HuH-7 (cell line): ENCODE data around the gene SRPK2.
"Not testable (repeated sequence)": the region's sequence is repeated elsewhere in the genome, so short reads cannot be mapped to it uniquely, and the experiment has no call there.

Source experiments
- DNase-seq: peaks from one replicate; pipeline ENCODE4 v3.0.0; 2011; ENCODE audit warnings: low spot score

Gene SRPK2

GRCh38 chr7:105222953-105223352 lies 165.8 kb downstream of the SRPK2 start:
- DNase-seq, result no peak

DNA sequence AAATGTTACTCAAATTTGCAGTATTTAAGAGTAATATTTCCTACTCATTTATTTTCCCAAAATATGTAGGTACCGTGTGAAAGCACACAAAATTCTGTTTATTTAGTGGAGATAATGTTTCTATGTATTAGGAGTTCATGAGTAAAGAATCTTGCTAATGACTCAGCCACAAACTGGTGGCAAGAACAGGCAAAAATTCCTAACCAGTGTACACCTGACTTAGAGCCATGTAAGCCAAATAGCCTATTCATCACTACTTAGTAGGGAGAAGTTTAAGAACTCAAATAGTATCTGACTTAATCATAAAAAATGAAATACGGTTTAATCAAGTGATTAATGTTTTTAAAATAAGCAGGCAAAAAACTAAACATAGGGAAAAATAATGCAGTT lies 169.0 kb downstream of the SRPK2 start:
- DNase-seq, result no peak

DNA sequence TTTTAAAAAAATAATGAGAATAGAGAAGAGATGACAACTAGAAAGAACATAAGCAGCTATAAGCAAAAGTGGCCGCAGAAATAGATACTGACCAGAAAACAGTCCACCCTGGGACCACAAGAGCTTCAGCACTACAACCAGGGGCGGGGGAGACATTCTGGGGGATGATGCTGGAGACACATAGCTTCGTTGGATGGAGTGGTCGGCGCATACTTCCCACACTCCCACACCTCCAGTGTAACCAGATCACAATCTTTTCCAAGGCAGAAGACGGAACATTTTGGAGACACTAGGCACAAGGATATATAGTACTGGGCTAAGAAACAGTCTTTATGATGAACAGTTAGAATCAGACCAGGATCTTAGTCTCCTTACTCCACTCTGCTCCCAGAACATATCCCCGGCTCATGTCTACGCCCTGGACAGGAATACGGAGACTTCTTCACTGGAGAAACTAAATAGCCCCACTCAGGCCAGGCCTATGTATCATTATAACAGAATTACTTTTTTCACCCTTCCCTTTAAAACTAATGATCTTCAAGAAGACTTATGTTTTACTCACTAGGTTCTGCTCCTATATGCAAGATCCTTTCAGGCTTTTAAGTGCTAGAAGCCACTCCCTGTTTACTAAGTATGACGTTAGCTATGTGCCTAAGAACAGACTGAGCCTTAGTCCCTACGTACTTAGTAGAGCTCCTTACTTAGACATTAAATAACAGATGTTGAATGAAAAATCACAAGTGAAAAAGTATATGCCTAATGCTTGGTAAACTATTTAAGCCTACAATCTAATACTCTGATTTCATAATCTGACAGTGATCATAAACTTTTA lies 169.6 kb downstream of the SRPK2 start:
- DNase-seq, result no peak

GRCh38 chr7:105218215-105218614 lies 170.5 kb downstream of the SRPK2 start:
- DNase-seq, result no peak

- DNase-seq, result no peak
Observed at GRCh38 chr7:105216786-105217185, 171.9 kb downstream of the SRPK2 start.

GRCh38 chr7:105215821-105216220 lies 172.9 kb downstream of the SRPK2 start:
- no peak for DNase-seq

GRCh38 chr7:105215182-105215581 lies 173.5 kb downstream of the SRPK2 start:
- no peak for DNase-seq

- DNase-seq, result no peak
Observed at GRCh38 chr7:105213611-105214010, 175.1 kb downstream of the SRPK2 start.

- DNase-seq, result no peak
Observed at GRCh38 chr7:105212212-105212611, 176.5 kb downstream of the SRPK2 start.

- no peak for DNase-seq
Observed at GRCh38 chr7:105210721-105211205, 178.0 kb downstream of the SRPK2 start.

GRCh38 chr7:105209870-105210269 lies 178.9 kb downstream of the SRPK2 start:
- DNase-seq, result no peak

- DNase-seq, result no peak
Observed at GRCh38 chr7:105209433-105209832, 179.3 kb downstream of the SRPK2 start.

GRCh38 chr7:105206985-105207384 lies 181.7 kb downstream of the SRPK2 start:
- DNase-seq, result no peak

DNA sequence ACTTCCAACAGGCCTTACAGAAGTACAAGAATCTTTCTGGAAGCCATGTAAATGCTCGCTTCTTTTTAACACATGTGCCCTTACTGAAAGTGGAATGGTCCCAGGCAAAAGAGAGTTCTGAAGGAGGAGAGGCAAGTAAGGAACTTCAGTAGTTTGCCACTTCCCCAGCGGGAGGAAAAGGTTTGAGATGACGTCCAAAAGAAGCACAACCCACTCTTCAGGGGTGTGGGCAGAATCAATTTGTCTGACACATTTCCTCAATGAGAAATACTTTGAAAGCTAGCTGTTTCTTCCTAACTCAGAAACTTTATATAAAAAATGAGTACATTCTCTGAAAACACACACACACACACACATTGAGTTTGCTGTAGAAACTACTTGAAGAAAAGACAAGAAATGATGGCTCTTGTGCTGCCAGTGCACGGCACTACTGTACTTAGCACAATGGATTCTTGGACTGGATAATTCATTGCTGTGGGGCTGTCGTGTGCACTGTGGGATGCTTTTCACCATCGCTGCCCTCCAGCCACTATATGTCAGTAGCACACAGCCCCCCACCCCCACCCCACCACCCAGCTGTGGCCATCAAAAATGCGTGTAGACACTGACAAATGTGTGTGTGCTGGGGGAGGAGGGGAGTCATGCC lies 183.0 kb downstream of the SRPK2 start:
- no peak for DNase-seq

- DNase-seq, result no peak
Observed at GRCh38 chr7:105204953-105205352, 183.8 kb downstream of the SRPK2 start.

- DNase-seq, result no peak
Observed at GRCh38 chr7:105204520-105204919, 184.2 kb downstream of the SRPK2 start.

GRCh38 chr7:105202616-105203015 lies 186.1 kb downstream of the SRPK2 start:
- DNase-seq, result no peak

GRCh38 chr7:105199386-105199785 lies 189.3 kb downstream of the SRPK2 start:
- no peak for DNase-seq

GRCh38 chr7:105198223-105198622 lies 190.5 kb downstream of the SRPK2 start:
- DNase-seq, result no peak

DNA sequence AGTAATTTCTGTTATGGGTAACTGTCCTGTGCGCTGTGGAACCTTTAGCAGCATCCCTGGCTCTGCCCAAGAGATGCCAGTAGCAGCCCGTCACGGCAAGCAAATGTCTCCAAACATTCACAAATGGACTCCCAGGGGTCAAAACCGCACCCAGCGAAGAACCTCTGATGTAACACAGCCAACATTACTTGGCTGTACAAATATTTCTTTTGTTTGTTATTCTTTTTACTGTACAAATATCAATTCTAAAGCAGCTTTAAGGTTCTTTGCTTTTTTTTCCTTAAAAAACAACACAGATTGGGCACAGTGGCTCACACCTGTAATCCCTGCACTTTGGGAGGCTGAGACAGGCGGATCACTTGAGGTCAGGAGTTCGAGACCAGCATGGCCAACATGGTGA lies 192.2 kb downstream of the SRPK2 start:
- no peak for DNase-seq

- no peak for DNase-seq
Observed at GRCh38 chr7:105195891-105196290, 192.8 kb downstream of the SRPK2 start.

DNA sequence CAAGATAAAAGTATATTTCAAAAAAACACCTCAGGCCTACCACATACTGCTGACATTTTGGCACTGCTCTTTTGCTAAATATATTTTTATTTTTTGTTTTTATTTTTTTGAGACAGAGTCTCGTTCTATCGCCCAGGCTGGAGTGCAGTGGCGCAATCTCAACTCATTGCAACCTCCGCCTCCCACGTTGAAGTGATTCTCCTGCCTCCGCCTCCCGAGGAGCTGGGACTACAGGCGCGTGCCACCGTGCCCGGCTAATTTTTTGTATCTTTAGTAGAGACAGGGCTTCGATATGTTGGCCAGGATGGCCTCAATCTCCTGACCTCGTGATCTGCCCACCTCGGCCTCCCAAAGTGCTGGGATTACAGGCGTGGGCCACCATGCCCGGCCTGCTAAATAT lies 193.8 kb downstream of the SRPK2 start:
- not testable (repeated sequence) for DNase-seq

- no peak for DNase-seq
Observed at GRCh38 chr7:105191331-105191730, 197.4 kb downstream of the SRPK2 start.
